MCF 10A (cell line): Measurements from ENCODE around the gene ENG. TPM values are rescaled to one million over a fixed set of nuclear protein-coding genes. Genes with fewer than 3 reads are reported as not detected.

Experiments
- BruUV-seq: library from RNA; stranded (reverse); fragments of 400-500 nt; replicated peaks from 2 replicates; lab custom pipeline; 2021; lab: Mats Ljungman, UMichigan
- CTCF ChIA-PET: fragments of 300-600 bp; sonication (Branson Sonifier 250); formaldehyde crosslinking; extraction: SDS; loops from one replicate; lab custom pipeline; 2021; ENCODE audit warnings: antibody characterized with exemption, inconsistent platforms; lab: Yijun Ruan, JAX
- POLR2A ChIA-PET: fragments of 300-600, 350-650 bp; sonication (Branson Sonifier 250); formaldehyde crosslinking; extraction: SDS; loops from one replicate; lab custom pipeline; 2020; ENCODE audit warnings: antibody characterized with exemption, inconsistent platforms; lab: Yijun Ruan, JAX
- DNase-seq: peaks from one replicate; pipeline ENCODE4 v3.0.0-alpha.2; 2018; ENCODE audit not compliant: unreplicated experiment
- H3K27ac Mint-ChIP-seq: one replicate; pipeline ENCODE4 v1.8.0; 2022; ENCODE audit warnings: mild to moderate bottlenecking, low read depth, mixed read lengths; ENCODE audit not compliant: unreplicated experiment
- H3K27me3 Mint-ChIP-seq: one replicate; pipeline ENCODE4 v1.8.0; 2022; ENCODE audit warnings: mixed read lengths; ENCODE audit not compliant: insufficient read depth, unreplicated experiment
- H3K36me3 Mint-ChIP-seq: one replicate; pipeline ENCODE4 v1.8.0; 2022; ENCODE audit warnings: mild to moderate bottlenecking, moderate library complexity, mixed read lengths; ENCODE audit not compliant: insufficient read depth, unreplicated experiment
- H3K4me1 Mint-ChIP-seq: one replicate; pipeline ENCODE4 v1.8.0; 2022; ENCODE audit warnings: mixed read lengths; ENCODE audit not compliant: insufficient read depth, unreplicated experiment
- H3K4me3 Mint-ChIP-seq: one replicate; pipeline ENCODE4 v1.8.0; 2022; ENCODE audit warnings: mild to moderate bottlenecking, moderate library complexity, mixed read lengths; ENCODE audit not compliant: unreplicated experiment
- H3K9me3 Mint-ChIP-seq: one replicate; pipeline ENCODE4 v1.8.0; 2022; ENCODE audit warnings: mixed read lengths; ENCODE audit not compliant: unreplicated experiment
- intact Hi-C: fragments of 100-400 bp; cut with micrococcal nuclease; formaldehyde crosslinking; loops from 2 replicates; pipeline ENCODE4 v1.14.1; 2022
- total RNA-seq: library from RNA; stranded (reverse); gene quantifications from 2 replicates; pipeline ENCODE4 v1.2.3, GENCODE V29; 2022
- TF ChIP-seq, protein P1 (sequence below): fragments of 200-600 bp; IDR thresholded peaks from one replicate; pipeline ENCODE4 v1.8.0; 2022; ENCODE audit warnings: antibody characterized with exemption, mild to moderate bottlenecking; ENCODE audit not compliant: unreplicated experiment

Gene ENG
- total RNA-seq, 1 experiment from 2014 or later, result 22.1 TPM

- BruUV-seq, result no TSS peak
- H3K27ac Mint-ChIP-seq, result no peak overlapping the region
- POLR2A ChIA-PET, result interaction anchor here (1.6 kb wide), 1 partner anchor 54 kb away, joined by 6 read pairs; no protein-coding TSS in a partner anchor
- H3K4me1 Mint-ChIP-seq, result no peaks in the 10 kb centered on the region
- DNase-seq, result no peak
- TF ChIP-seq, protein P1, sequence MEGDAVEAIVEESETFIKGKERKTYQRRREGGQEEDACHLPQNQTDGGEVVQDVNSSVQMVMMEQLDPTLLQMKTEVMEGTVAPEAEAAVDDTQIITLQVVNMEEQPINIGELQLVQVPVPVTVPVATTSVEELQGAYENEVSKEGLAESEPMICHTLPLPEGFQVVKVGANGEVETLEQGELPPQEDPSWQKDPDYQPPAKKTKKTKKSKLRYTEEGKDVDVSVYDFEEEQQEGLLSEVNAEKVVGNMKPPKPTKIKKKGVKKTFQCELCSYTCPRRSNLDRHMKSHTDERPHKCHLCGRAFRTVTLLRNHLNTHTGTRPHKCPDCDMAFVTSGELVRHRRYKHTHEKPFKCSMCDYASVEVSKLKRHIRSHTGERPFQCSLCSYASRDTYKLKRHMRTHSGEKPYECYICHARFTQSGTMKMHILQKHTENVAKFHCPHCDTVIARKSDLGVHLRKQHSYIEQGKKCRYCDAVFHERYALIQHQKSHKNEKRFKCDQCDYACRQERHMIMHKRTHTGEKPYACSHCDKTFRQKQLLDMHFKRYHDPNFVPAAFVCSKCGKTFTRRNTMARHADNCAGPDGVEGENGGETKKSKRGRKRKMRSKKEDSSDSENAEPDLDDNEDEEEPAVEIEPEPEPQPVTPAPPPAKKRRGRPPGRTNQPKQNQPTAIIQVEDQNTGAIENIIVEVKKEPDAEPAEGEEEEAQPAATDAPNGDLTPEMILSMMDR, result no peak
- intact Hi-C loops, result no loop called here
- H3K4me3 Mint-ChIP-seq, result no peak overlapping the region
- H3K36me3 Mint-ChIP-seq, result no peaks in the 10 kb centered on the region
- no peaks in the 10 kb centered on the region for H3K27me3 Mint-ChIP-seq
- no peaks in the 10 kb centered on the region for H3K9me3 Mint-ChIP-seq
- CTCF ChIA-PET, result interaction anchor here (0.6 to 3.1 kb wide), 3 partner anchors 14 to 105 kb away, joined by 3 to 13 read pairs (median 3); no protein-coding TSS in a partner anchor
Observed at GRCh38 chr9:127855522-127855921, 1.1 kb upstream of the ENG start.

GRCh38 chr9:127854960-127855359 is 502 bp upstream of the ENG start:
- POLR2A ChIA-PET, result interaction anchor here (0.9 to 1.6 kb wide), 4 partner anchors 8 to 212 kb away, joined by 3 to 6 read pairs (median 4); partner anchors contain the start of gene NAIF1
- TF ChIP-seq, protein P1, result no peak
- intact Hi-C loops, result no loop called here
- H3K4me3 Mint-ChIP-seq, result no peak overlapping the region
- no peak for DNase-seq
- H3K4me1 Mint-ChIP-seq, result no peaks in the 10 kb centered on the region
- no peak overlapping the region for H3K27ac Mint-ChIP-seq
- H3K27me3 Mint-ChIP-seq, result no peaks in the 10 kb centered on the region
- H3K36me3 Mint-ChIP-seq, result no peaks in the 10 kb centered on the region
- no TSS peak for BruUV-seq
- no peaks in the 10 kb centered on the region for H3K9me3 Mint-ChIP-seq
- CTCF ChIA-PET, result interaction anchor here (0.7 to 3.1 kb wide), 2 partner anchors 8 to 15 kb away, joined by 3 to 13 read pairs; no protein-coding TSS in a partner anchor

DNA sequence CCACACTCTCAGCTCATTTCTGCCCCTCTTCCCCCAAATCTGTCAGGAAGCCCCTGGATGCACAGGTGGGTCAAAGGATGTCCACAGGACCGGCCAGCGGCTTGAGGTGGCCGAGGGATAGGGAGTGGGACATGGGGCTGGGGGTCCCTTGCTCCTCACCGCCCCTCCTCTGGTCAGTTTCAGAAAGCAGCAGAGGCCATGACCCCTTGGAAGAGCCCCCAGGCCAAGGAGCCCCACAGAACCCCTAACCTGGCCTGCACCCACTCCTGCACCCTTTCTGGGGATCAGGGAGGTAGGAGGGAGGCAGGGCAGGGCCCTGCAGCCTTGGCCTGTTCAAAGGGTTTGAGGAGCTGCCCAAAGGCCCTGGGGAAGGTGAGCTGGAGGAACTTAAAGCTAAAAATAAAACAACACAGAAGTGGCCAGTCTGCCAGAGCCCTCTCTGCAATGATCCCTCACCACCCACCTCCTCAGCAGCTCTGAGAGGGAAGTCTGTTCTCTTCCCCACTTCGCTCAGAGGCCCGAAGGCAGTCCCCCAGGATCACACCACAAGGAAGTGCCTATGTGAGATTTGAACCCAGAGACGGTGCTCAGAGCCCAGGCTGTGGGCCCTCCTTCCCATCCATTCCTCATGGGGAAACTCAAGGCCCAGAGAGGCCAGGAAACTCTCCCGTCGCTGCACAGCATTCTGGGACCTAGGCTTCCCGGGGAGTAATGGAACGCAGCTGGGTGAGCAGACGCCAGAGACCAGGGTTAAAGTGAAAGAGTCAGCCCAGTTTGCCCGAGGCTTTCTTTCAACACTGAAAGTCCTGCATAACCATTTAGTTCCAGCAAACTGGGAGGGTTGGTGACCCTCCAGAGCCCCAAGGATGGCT is 910 bp downstream of the ENG start:
- Mint-ChIP-seq H3K27me3 (no peaks in the 10 kb centered on the region), H3K4me3 (peak overlapping the region; percentile 79), H3K9me3 (peaks cover 9% of the 10 kb centered on the region), H3K4me1 (no peaks in the 10 kb centered on the region), H3K36me3 (peaks cover 4% of the 10 kb centered on the region), H3K27ac (peak overlapping the region; percentile 79)
- intact Hi-C loops, result no loop called here
- POLR2A ChIA-PET, result interaction anchor here (0.6 to 1.6 kb wide), 13 partner anchors 10 to 290 kb away, joined by 3 to 6 read pairs (median 3); partner anchors contain the start of gene NAIF1
- no TSS peak for BruUV-seq
- peak; percentile 48 for DNase-seq
- CTCF ChIA-PET, result interaction anchor here (0.6 to 1.9 kb wide), 6 partner anchors 9 to 193 kb away, joined by 3 to 8 read pairs (median 4); no protein-coding TSS in a partner anchor
- TF ChIP-seq, protein P1, result no peak

DNA sequence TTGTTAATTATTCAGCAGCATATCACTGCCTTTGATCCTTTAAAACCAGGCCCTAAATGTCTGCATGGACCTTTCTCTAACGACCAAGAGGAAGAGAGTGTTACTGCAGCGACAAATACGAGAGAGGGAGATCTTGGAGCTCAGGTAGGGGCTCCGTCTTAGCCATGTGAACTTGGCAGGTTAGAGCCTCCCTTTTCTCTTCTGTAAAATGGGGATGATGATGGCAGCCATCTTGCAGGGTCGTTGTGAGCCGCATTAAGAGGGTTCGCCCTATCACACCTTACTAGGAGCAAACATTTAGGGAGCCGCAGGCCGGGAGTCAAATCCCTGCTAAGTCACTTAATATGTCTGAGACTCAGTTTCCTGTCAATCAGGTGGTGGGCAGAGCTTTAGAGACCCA is 1.6 kb downstream of the ENG start:
- no peak overlapping the region for H3K27ac Mint-ChIP-seq
- POLR2A ChIA-PET, result interaction anchor here (0.6 to 1.4 kb wide), 6 partner anchors 9 to 289 kb away, joined by 3 to 6 read pairs (median 3); no protein-coding TSS in a partner anchor

More for the DNA sequence above, 1.6 kb downstream of the ENG start:
- intact Hi-C loops, result no loop called here
- TF ChIP-seq, protein P1, result no peak
- Mint-ChIP-seq H3K4me1 (no peaks in the 10 kb centered on the region), H3K9me3 (peaks cover 9% of the 10 kb centered on the region), H3K36me3 (peaks cover 4% of the 10 kb centered on the region), H3K4me3 (peak overlapping the region; percentile 79), H3K27me3 (no peaks in the 10 kb centered on the region)
- no peak for DNase-seq
- CTCF ChIA-PET, result interaction anchor here (0.6 to 1.9 kb wide), 5 partner anchors 8 to 40 kb away, joined by 3 to 8 read pairs (median 5); no protein-coding TSS in a partner anchor
- BruUV-seq, result no TSS peak
